C1 segment of cervical spinal cord (tissue), 14 donors: Measurements from ENCODE around the gene DOK1.
"Not testable (repeated sequence)": the region's sequence is repeated elsewhere in the genome, so short reads cannot be mapped to it uniquely, and the experiment has no call there.

ENCODE experiments used
- DNase-seq, 14 donors: peaks; one replicate each; lab custom pipeline; 2025; lab: John Stamatoyannopoulos, UW

DOK1 gene

GRCh38 chr2:74548285-74548899, 6.1 kb upstream of the DOK1 start:
- no peak for DNase-seq

- peak in 1 of 14 donors; percentile 22 for DNase-seq
These were observed 5.4 kb upstream of the DOK1 start for GRCh38 chr2:74548900-74549826.

GRCh38 chr2:74550231-74550630, 4.3 kb upstream of the DOK1 start:
- DNase-seq = no peak

GRCh38 chr2:74551530-74551929, 3.0 kb upstream of the DOK1 start:
- DNase-seq = no peak

GRCh38 chr2:74551942-74552913, 2.3 kb upstream of the DOK1 start:
- DNase-seq = no peak

- DNase-seq = peak in 4 of 14 donors; percentile 34 to 45 (median 42)
These were observed 1.4 kb upstream of the DOK1 start for GRCh38 chr2:74552914-74553811.

- DNase-seq = peak in 2 of 14 donors; percentile 51 to 55
These were observed 456 bp downstream of the DOK1 start for GRCh38 chr2:74554820-74555531.

- DNase-seq = peak in 2 of 14 donors; percentile 20 to 30
These were observed 1.1 kb downstream of the DOK1 start for GRCh38 chr2:74555610-74556103.

GRCh38 chr2:74556159-74556558, 1.6 kb downstream of the DOK1 start:
- no peak for DNase-seq

GRCh38 chr2:74556831-74557370, 2.4 kb downstream of the DOK1 start:
- DNase-seq = no peak

- DNase-seq = no peak
These were observed 4.0 kb downstream of the DOK1 start for GRCh38 chr2:74558284-74559230.

GRCh38 chr2:74559912-74560311, 5.4 kb downstream of the DOK1 start:
- no peak for DNase-seq

GRCh38 chr2:74560591-74560990, 6.1 kb downstream of the DOK1 start:
- no peak for DNase-seq

GRCh38 chr2:74561022-74561421, 6.5 kb downstream of the DOK1 start:
- DNase-seq = not testable (repeated sequence)

GRCh38 chr2:74562126-74562775, 7.7 kb downstream of the DOK1 start:
- DNase-seq = no peak

GRCh38 chr2:74564222-74564621, 9.7 kb downstream of the DOK1 start:
- DNase-seq = no peak

GRCh38 chr2:74566076-74566753, 11.7 kb downstream of the DOK1 start:
- DNase-seq = no peak
